ENCODE measurements around the gene STK10.

Gene STK10

DNA sequence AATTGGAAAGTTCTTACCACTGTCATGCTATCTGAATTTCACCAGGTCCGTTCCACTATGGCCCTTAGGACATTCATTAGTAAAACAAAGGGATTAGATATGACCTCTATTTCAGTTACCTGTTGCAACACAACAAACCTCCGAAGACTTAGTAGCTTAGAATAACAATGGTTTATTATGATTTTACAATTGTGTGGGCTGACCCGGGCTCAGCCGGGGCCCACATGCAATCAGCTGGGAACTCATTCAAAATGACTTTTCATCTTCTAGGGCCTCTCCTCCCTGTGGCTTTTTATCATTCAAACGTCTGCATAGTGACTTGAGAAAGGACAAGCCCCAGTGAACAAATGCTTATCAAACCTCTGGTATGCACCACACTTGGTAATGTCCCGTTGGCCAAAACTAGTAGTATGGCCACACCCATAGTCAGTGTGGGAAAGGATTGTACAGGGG is 179.3 kb downstream of the STK10 start:
- DNase-seq (ENCODE audit: low spot score): no peak

DNA sequence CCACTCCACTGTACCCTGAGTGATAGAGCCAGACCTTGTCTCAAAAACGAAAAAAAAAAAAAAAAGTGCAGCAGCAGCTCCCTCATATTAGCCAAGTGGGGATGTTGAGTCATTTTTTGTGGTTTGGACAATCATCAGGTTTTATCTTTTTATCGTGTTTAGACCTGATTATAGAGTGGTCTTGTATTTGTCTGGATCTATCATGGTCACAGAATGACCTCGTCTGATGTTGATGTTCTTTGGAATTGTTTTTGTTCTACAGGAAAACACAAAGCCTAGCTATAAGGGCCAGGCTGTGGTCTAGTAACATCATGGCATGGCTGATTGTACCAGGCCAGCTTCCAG is 179.9 kb downstream of the STK10 start:
- peak; percentile 34 for DNase-seq (ENCODE audit: low spot score)

DNA sequence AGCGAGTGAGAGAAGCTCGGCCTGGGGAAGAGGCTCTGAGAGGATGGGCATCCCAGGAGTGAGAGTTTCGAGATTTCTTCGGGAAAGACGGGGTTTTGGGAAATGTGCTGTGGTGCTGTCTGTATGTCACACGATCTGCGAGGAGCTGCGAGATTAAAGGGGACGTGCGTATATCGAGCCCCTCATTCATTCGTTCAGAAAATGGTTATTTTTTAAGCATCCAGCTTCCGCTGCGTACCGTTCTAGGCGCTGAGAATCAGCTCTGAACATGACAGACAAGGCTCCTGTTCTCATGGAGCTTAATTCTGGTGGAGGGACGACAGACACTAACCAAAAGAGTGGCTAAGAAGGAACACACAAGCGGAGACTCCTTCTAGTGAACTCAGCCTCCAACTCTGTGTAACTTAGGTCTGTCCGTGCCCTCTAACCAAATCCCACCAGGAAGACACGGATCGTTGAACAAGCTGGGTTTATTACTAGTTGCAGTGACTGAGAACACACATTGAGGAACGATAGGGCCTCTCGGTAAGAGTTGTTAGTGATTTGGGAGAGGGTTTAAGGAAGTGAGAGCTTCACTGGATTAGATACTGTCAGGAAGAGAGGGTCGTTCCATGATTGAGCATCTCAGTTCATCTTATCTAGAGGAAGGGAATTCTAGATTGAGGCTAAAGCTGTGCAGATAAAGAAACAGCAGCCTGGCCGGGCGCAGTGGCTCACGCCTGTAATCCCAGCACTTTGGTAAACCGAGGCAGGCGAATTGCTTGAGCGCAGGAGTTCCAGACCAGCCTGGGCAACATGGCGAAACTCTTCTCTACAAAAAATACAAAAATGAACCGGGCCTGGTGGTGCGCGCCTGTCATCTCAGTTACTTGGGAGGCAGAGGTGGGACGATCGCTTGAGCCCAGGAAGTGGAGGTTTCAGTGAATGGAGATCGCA is 180.6 kb downstream of the STK10 start:
- peak; percentile 40 for DNase-seq (ENCODE audit: low spot score)

DNA sequence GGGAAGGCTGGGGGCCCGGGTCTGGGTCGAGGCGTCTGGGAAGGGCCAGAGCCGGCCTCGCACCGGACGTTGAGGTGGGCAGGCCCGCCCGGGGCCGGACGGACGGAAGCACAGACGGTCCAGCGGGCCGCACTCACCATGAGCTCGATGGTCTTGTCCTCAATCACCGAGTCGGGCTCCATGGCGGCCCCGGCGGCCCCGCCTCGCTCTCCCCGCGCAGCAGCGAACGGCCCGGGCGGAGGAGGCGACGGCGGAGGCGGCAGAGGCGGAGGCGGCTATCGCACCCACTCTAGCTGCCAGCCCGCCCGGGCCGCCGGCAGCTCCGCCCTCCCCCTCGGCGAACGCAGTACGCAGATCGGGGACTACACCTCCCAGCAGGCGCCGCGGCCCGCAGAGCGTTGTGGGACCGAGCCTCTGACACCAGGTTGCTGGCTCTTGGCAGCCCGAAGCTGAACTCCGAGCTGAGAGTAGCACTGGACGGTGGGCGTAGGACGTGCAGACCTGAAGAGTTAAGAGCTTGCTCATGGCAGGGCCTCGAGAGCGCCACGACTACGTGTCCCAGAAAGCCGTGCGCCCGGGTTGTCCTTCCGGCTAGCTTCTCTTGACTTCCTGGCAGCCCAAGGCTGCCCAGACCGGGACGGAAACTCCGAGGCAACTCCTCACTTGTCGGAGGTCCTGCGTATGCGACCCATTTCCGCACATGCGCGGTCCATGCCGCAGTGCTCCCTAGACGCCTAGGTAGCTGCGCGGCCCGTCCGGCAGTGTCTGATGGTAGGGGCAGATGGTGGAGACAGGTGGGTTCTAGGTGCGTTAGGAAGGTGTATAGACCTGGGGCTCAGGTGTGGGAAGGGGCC is 181.5 kb downstream of the STK10 start, which contains the start of gene FBXW11:
TSS of gene FBXW11 (minus strand) at position 318 of the 854 bp plus-strand sequence. CDS start at position 182, 136 bp downstream.
- DNase-seq (ENCODE audit: low spot score): peak; percentile 98

DNA sequence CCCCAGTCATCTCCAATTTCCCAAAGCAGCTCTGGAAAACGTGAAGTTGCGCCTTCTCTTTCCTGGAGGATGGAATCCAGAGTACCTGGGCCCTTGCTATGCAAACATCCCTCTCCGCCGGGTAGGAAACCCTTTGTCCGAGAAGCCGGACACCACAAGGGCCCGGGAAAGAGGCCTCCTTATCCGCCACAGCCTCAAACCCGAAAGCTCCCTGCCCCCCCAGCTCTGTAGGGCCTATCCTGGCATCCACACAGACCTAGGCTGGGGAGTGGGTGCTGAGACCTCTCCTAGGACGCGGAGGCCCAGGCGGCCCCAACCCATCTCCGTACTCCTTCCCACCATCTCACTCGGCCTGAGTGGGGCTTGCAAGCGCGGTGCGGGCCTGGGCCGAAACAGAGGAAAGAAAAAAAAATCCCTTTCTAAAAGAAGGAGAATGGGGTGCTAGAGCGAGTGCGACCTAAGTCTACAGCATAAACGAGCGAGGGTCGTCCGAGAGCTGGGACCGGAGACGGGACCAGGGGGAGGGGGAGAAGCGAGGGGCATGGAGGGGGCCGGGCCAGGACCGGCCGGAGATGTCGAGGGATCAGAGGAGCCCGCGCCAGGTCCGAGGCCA is 182.2 kb downstream of the STK10 start:
- peak; percentile 40 for DNase-seq (ENCODE audit: low spot score)

DNA sequence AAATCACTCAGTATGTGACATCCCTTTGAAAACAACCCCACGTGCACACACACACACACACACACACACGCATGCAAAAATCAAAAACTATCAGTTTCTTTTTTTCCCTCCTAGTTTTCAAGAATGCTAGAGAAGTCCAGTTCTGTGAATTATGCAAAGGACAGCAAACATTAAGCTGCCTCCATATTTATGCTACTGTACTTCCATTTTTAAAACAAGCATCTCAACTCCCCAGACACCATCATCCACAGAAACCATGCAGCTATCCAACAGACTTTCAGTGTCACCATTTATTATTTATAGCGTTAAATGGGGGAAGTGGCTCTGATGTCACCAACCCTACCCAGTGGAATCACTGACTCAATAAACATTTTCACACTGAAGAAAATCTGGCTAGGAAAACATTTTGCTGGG is 183.2 kb downstream of the STK10 start:
- DNase-seq (ENCODE audit: low spot score): peak; percentile 74

DNA sequence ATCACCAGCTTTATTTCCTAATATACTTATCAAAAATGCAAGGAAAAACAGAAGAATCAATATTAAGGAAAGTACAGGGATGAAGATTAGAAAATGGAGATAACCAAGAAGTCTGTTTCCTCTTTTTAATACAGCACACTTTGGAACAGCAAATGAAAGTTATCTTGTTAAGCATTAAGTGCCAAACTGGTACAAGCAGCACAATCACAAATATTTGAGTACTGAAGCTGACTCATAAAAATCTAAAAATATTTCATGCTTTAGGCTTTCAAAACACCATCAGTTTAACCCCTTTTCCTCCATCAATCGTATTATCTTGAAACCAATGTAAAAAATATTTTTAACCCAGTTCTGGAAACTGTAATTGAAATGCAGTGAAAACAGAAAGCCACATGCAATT is 184.3 kb downstream of the STK10 start:
- no peak for DNase-seq (ENCODE audit: low spot score)

DNA sequence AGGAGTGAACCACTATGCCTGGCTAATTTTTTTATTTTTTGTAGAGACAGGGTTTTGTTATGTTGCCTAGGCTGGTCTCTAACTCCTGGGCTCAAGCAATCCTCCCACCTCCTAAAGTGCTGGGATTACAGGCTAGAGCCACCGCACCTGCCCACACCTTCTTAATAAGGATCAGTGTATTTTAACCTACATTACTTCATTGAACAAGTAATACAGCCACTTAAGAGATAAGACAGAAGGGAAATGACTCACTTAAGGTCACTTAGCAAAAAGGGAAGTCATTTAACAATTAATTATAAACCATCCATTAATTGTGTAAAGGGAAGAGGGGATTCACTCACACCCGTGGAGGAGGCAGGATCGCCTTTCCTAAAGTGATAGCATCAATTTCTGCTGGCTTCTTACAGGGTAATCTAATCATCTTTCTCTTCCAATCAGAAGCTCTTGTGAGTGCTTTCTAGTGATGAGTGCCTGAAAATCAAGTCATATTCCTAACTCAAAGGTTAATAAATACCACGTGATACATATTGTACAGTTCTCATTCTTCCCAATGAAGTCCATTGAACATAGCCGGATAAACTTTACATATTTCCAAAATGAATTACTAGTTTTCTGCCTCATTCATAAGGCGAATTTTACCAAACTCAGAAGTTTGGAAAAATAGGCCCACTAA is 185.0 kb downstream of the STK10 start:
- DNase-seq (ENCODE audit: low spot score): no peak

DNA sequence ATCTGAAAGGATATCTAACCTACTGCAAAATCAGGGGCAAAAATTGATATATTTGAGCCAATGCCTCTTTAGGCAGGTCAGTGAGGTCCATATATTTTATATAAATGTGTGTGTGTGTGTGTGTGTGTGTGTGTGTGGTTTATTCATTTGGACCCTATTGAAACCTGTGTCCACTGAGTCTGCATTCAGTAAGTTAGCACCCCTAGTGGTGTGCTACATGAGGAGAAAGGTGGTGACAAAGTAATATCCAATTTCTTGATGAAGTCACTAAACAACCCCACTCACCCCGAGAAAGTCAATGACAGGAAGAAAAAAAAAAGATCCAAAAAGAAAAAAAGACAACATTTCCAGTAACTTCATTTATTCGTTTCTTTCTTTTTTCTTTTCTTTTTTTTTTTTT is 185.7 kb downstream of the STK10 start:
- peak; percentile 53 for DNase-seq (ENCODE audit: low spot score)

DNA sequence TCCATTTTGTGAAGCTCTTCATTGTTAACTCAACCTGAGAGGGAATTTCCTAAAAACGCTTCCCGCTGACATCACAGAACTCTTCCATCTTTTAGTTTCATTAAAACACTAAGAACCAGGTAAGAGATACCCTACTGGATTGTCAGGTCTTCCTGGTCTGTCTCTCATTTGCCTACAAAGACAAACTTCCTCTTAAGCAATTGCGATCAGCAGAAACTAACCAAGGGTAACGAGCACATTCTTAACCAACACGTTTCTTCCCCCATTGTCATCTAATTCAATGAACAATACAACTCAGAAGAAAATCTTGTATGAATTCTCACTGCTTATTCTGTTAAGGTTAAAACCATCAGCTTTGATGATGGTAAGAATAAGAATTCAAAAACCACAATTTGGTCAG is 188.1 kb downstream of the STK10 start:
- no peak for DNase-seq (ENCODE audit: low spot score)

DNA sequence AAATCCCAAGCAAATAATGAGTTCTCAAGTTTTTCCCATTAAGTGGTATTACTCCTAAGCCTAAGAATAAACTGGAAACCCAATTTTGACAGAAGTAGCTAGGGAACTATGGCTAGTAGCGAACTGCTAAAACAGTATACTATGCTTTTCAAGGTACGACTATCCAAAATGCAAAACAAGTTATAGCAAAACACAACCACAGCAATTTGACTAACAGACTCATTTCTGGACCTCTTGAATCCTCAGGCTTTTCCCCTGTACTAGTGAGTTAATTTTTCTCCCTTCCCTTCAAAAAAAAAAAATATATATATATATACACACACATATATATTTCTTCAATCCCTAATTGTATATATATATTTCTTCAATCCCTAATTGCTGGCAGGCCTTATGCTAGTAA is 188.9 kb downstream of the STK10 start:
- DNase-seq (ENCODE audit: low spot score): no peak

DNA sequence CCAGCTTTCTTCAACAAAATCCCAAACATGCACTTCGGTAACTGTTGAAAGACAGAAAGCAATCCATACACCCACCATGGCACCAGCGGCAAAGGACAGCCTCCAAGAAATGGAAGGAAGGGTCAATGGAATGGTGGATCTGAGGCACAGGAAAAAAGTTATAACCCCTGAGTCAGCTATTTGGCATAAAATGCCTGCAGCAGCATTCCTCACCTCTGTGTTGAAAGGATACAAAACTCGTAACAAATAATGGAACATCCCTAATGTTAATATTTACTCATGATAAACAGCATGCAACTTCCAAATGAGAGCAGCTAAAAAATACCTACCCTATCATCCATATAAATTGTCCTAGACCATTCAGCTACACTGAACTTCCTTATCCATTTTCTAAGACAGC is 191.0 kb downstream of the STK10 start:
- DNase-seq (ENCODE audit: low spot score): no peak

DNA sequence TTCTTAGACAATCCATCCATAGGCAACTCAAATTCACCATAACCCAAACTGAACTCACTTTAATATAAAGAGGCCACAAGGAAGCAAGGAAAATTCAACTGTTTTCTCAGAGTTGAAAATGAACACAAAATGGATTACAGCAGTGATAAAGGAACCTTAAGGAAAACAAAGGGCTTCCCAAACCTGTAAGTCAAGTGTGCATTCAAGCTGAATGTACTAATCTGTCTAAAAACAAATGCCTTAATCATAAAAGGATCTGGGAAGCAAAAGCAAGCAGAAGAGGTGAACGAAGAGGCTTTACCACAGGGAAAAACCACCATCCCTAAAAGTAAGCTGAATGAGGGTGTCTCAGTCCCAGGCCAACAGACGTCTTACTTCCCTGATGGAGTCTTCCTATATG is 195.2 kb downstream of the STK10 start:
- no peak for DNase-seq (ENCODE audit: low spot score)

DNA sequence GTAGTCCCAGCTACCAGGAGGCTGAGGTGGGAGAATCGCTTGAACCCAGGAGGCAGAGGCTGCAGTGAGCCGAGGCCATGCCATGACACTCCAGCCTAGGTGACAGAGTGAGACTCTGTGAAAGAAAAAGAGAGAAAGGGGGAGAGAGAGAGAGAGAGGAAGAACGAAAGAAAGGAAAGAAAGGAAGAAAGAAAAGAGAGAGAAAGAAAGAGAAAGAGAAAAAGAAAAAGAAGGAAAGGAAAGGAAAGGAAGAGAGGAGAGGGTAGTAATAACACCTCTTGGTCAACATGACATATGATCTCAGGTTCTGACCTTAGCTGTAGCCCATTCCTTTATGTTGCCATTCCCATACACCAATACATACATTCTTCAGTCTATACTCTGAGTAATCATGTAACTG is 195.7 kb downstream of the STK10 start:
- no peak for DNase-seq (ENCODE audit: low spot score)
